Natural killer cell (primary cell): ENCODE measurements around the gene TIMM10. TPM values are rescaled to one million over a fixed set of nuclear protein-coding genes. Genes with fewer than 3 reads are reported as not detected.
A peak's percentile ranks its signal among the peaks of the same experiment; 100 is the strongest.

Experiments
- ATAC-seq, 3 donors: fragments of 150-1000 bp in 2 of 3; fragments of 200-7000 bp in 1 of 3; cut with Tn5 transposase; 1 replicate in 1 of 3; 2 replicates in 2 of 3; pipeline ENCODE4 v1.10.0; 2021; ENCODE audit warnings: mild to moderate bottlenecking in 2 of 3, moderate library complexity in 2 of 3
- DNase-seq, 2 donors: peaks; one replicate each; pipeline versions ENCODE4 v3.0.0 to v3.0.0-alpha.2; 2013 to 2021; ENCODE audit warnings: mixed read lengths in 1 of 2
- H3K27ac ChIP-seq: one replicate; pipeline ENCODE4 v1.5.1; 2013; ENCODE audit warnings: mild to moderate bottlenecking, low read length
- H3K27me3 ChIP-seq: one replicate; pipeline ENCODE4 v1.6.1; 2013; ENCODE audit warnings: low read length; ENCODE audit not compliant: control insufficient read depth, insufficient read depth
- H3K36me3 ChIP-seq: one replicate; pipeline ENCODE4 v1.6.1; 2013; ENCODE audit warnings: low read length; ENCODE audit not compliant: control insufficient read depth, insufficient read depth
- H3K4me1 ChIP-seq: one replicate; pipeline ENCODE4 v1.6.1; 2013; ENCODE audit warnings: low read length; ENCODE audit not compliant: control insufficient read depth, insufficient read depth
- H3K4me3 ChIP-seq: one replicate; pipeline ENCODE4 v1.5.1; 2013; ENCODE audit warnings: low read length
- H3K9me3 ChIP-seq: one replicate; pipeline ENCODE4 v1.6.1; 2013; ENCODE audit warnings: low read length; ENCODE audit not compliant: control insufficient read depth, insufficient read depth
- H3K27ac Mint-ChIP-seq, 2 donors: one replicate each; pipeline ENCODE4 v1.8.0; 2022; ENCODE audit warnings: mild to moderate bottlenecking in 2 of 2, mixed read lengths in 2 of 2, moderate library complexity in 1 of 2
- H3K27me3 Mint-ChIP-seq, 2 donors: one replicate each; pipeline ENCODE4 v1.8.0; 2022; ENCODE audit warnings: low read depth in 2 of 2, mixed read lengths in 2 of 2
- H3K36me3 Mint-ChIP-seq: one replicate; pipeline ENCODE4 v1.8.0; 2022; ENCODE audit warnings: mixed read lengths
- H3K4me1 Mint-ChIP-seq, 2 donors: one replicate each; pipeline ENCODE4 v1.8.0; 2022; ENCODE audit warnings: mixed read lengths in 2 of 2
- H3K4me3 Mint-ChIP-seq: one replicate; pipeline ENCODE4 v1.8.0; 2022; ENCODE audit warnings: mild to moderate bottlenecking, moderate library complexity, mixed read lengths
- H3K9me3 Mint-ChIP-seq, 2 donors: one replicate each; pipeline ENCODE4 v1.8.0; 2022; ENCODE audit warnings: mixed read lengths in 2 of 2
- CTCF ChIP-seq: fragments of 200-600 bp; IDR thresholded peaks from one replicate; pipeline ENCODE4 v1.8.0; 2022; ENCODE audit warnings: antibody characterized with exemption
- WGBS: methylation state at CpG from one replicate; pipeline ENCODE4 v1.1.7; 2013; ENCODE audit warnings: missing lambda C conversion rate; ENCODE audit not compliant: insufficient coverage; 5-methylcytosine and 5-hydroxymethylcytosine counted together
- intact Hi-C: fragments of 100-400 bp; cut with micrococcal nuclease; formaldehyde crosslinking; loops from one replicate; pipeline ENCODE4 v1.14.2; 2022
- total RNA-seq, 4 donors: library from RNA; stranded (reverse); fragments of 120-200 nt in 1 of 4; gene quantifications; one replicate each; pipeline versions ENCODE4 v1.2.3 to v1.2.4, GENCODE V29; 2013 to 2022

TIMM10 gene
- total RNA-seq: 10 to 100 TPM; 15.0 to 18.8 (median 17.1) TPM
- total RNA-seq (2013): 16.4 TPM

- Mint-ChIP-seq H3K27ac (peak within 1 kb of the TSS; percentile 97 to 99), H3K36me3 (no peaks in the 10 kb centered on the region), H3K27me3 (no peaks in the 10 kb centered on the region), H3K9me3 (no peaks in the 10 kb centered on the region), H3K4me1 (peaks cover 30 to 36% of the 10 kb centered on the region in 2 donors), H3K4me3 (peak within 1 kb of the TSS; percentile 99)
- TF ChIP-seq CTCF: no peak
- H3K27me3 ChIP-seq: no peaks in the 10 kb centered on the region
- H3K4me3 ChIP-seq: peak within 1 kb of the TSS; percentile 65
- peaks cover 8% of the 10 kb centered on the region for H3K36me3 ChIP-seq
- H3K9me3 ChIP-seq: no peaks in the 10 kb centered on the region
- ATAC-seq: peak; percentile 81 to 93 (median 87)
- H3K27ac ChIP-seq: peak within 1 kb of the TSS; percentile 78
- intact Hi-C loops: loop anchor here (1.0 to 2.0 kb wide), 6 partner anchors 36 to 1048 kb away; partner anchors contain the start of genes MED19, SELENOH, TMX2 and UBE2L6
- under 1% methylated on average over 49 of the region's 49 CpGs for WGBS
- DNase-seq: peak; percentile 74 to 97
- peaks cover 15% of the 10 kb centered on the region for H3K4me1 ChIP-seq
Measured at GRCh38 chr11:57530596-57531507, at the start of gene TIMM10. Gene TIMM10 (minus strand): TSS chr11:57530754. CDS start chr11:57530189, 565 bp downstream.

GRCh38 chr11:57574061-57574460 lies 43.5 kb upstream of the TIMM10 start:
- H3K27me3 ChIP-seq: no peaks in the 10 kb centered on the region
- H3K27ac ChIP-seq: no peak overlapping the region
- Mint-ChIP-seq H3K36me3 (no peaks in the 10 kb centered on the region), H3K9me3 (no peaks in the 10 kb centered on the region), H3K4me1 (peaks cover 0 to 1% of the 10 kb centered on the region in 2 donors), H3K27me3 (peaks cover 4 to 6% of the 10 kb centered on the region in 2 donors), H3K4me3 (no peak overlapping the region), H3K27ac (no peak overlapping the region)
- no peak for DNase-seq
- no peak for TF ChIP-seq CTCF
- WGBS: 82% methylated on average over 4 of the region's 4 CpGs
- no peaks in the 10 kb centered on the region for H3K9me3 ChIP-seq
- intact Hi-C loops: no loop called here
- H3K4me1 ChIP-seq: no peaks in the 10 kb centered on the region
- no peak for ATAC-seq
- H3K36me3 ChIP-seq: no peaks in the 10 kb centered on the region
- H3K4me3 ChIP-seq: no peak overlapping the region

GRCh38 chr11:57571606-57572005 lies 41.1 kb upstream of the TIMM10 start:
- intact Hi-C loops: no loop called here
- TF ChIP-seq CTCF: no peak
- Mint-ChIP-seq H3K27me3 (peaks cover 2 to 6% of the 10 kb centered on the region in 2 donors), H3K4me1 (peaks cover 15 to 20% of the 10 kb centered on the region in 2 donors), H3K9me3 (no peaks in the 10 kb centered on the region), H3K27ac (no peak overlapping the region), H3K36me3 (no peaks in the 10 kb centered on the region), H3K4me3 (no peak overlapping the region)
- H3K9me3 ChIP-seq: no peaks in the 10 kb centered on the region
- 38% methylated on average over 1 of the region's 2 CpGs for WGBS
- peaks cover 11% of the 10 kb centered on the region for H3K4me1 ChIP-seq
- DNase-seq (no peak), ATAC-seq (no peak)
- no peak overlapping the region for H3K27ac ChIP-seq
- H3K4me3 ChIP-seq: no peak overlapping the region
- no peaks in the 10 kb centered on the region for H3K36me3 ChIP-seq
- H3K27me3 ChIP-seq: no peaks in the 10 kb centered on the region
